MM.1S (cell line): ENCODE measurements around the gene CACNG7.

Source experiments
- DNase-seq: peaks from one replicate; pipeline ENCODE4 v3.0.0-alpha.2; 2015
- H2AFZ ChIP-seq: fragments of 300-600 bp; sonication (generic); 2 replicates; pipeline ENCODE4 v1.6.0; 2016; ENCODE audit warnings: antibody characterized with exemption, low read length
- H3F3A ChIP-seq: fragments of 300-600 bp; sonication (generic); 2 replicates; pipeline ENCODE4 v1.6.1; 2016; ENCODE audit warnings: mild to moderate bottlenecking, antibody characterized with exemption, low read length, moderate library complexity, mixed read lengths; ENCODE audit not compliant: insufficient read depth
- H3K27ac ChIP-seq: fragments of 300-600 bp; sonication (generic); 2 replicates; pipeline ENCODE4 v1.5.1; 2016; ENCODE audit warnings: mild to moderate bottlenecking, low read length
- H3K27me3 ChIP-seq: fragments of 300-600 bp; sonication (generic); replicated peaks from 2 replicates; pipeline ENCODE4 v1.6.0; 2016; ENCODE audit warnings: low read length; ENCODE audit not compliant: insufficient read depth
- H3K36me3 ChIP-seq: fragments of 300-600 bp; sonication (generic); replicated peaks from 2 replicates; pipeline ENCODE4 v1.6.1; 2016; ENCODE audit warnings: mild to moderate bottlenecking, low read length, mixed read lengths; ENCODE audit not compliant: insufficient read depth
- H3K4me1 ChIP-seq: fragments of 300-600 bp; sonication (generic); 2 replicates; pipeline ENCODE4 v1.6.1; 2016; ENCODE audit warnings: low read length, mixed read lengths
- H3K4me2 ChIP-seq: fragments of 300-600 bp; sonication (generic); 2 replicates; pipeline ENCODE4 v1.6.0; 2016; ENCODE audit warnings: low read depth, low read length
- H3K4me3 ChIP-seq: fragments of 300-600 bp; sonication (generic); 2 replicates; pipeline ENCODE4 v1.5.1; 2016; ENCODE audit warnings: low read length, mixed read lengths
- H3K79me2 ChIP-seq: fragments of 300-600 bp; sonication (generic); 2 replicates; pipeline ENCODE4 v1.6.1; 2016; ENCODE audit warnings: mixed run types, low read length, mixed read lengths
- H3K9ac ChIP-seq: fragments of 300-600 bp; sonication (generic); 2 replicates; pipeline ENCODE4 v1.6.1; 2016; ENCODE audit warnings: low read length, mixed read lengths
- H3K9me2 ChIP-seq: fragments of 300-600 bp; sonication (generic); replicated peaks from 2 replicates; pipeline ENCODE4 v1.6.1; 2016; ENCODE audit warnings: mild to moderate bottlenecking, low read length, mixed read lengths; ENCODE audit not compliant: insufficient read depth
- H3K9me3 ChIP-seq: fragments of 300-600 bp; sonication (generic); replicated peaks from 2 replicates; pipeline ENCODE4 v1.6.1; 2016; ENCODE audit warnings: mild to moderate bottlenecking, low read length, mixed read lengths; ENCODE audit not compliant: insufficient read depth
- H4K20me1 ChIP-seq: fragments of 300-600 bp; sonication (generic); 2 replicates; pipeline ENCODE4 v1.6.1; 2016; ENCODE audit warnings: mild to moderate bottlenecking, low read length, moderate library complexity, mixed read lengths; ENCODE audit not compliant: insufficient read depth
- EZH2 ChIP-seq: fragments of 300-600 bp; sonication (generic); optimal IDR thresholded peaks from 2 replicates; pipeline ENCODE3; 2017; ENCODE audit warnings: low read depth, mild to moderate bottlenecking, antibody characterized with exemption, low read length, mixed read lengths
- EZH2phosphoT487 ChIP-seq: fragments of 300-600 bp; sonication (generic); IDR thresholded peaks from 2 replicates; pipeline ENCODE4 v1.6.1; 2018; ENCODE audit warnings: antibody characterized with exemption, low read length
- TF ChIP-seq, protein P1 (sequence below): fragments of 300-600 bp; sonication (generic); IDR thresholded peaks from 2 replicates; pipeline ENCODE4 v1.5.1; 2016; ENCODE audit warnings: antibody characterized with exemption, low read length, mixed read lengths

CACNG7 gene

DNA sequence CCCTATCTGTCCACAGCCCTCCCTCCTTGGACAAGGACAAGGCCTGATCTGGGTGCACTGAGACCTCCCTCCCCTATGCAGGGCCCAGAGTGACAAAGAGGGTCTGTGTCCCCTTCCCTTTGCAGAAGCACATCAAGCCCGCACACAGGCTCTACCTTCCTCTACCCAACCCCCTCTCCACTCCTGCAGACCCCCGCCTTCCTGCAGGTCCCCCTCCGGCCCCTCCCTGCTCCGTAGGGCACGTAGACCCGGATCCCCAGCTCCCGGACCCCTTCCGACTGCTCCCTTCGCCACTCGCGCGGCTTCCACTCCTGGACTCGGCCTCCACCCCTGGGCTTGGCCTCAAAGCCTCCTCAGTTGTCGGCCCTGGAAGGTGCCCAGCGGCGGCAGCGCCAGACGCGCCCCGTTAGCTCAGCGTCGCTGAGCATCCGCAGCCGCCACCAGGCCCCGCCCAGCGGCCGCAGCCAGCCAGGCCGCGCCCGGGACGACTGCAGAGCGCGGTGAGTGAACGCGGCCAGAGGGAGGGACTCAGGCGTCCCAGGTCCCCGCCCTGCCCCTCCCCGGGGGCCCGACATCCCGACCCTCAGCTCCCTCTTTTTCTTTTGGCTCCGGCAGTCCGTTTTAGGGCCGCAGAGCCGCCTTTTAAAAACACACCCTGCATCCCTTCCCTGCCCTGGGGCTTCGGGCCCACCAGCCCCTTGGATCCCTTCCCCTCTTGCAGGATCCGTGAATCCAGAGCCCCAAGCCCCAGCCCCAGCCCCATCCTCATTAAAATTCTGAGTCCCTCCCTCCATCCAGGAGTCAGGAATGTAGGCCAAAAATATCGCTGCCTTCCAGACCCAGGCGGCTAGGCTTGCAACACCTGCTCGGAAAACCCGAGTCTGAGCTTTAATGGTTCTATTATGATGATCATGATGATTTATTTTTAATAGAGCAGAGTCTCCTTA lies 42.9 kb upstream of the CACNG7 start:
- DNase-seq: no peak
- H3K9ac ChIP-seq: no peak overlapping the region
- H2AFZ ChIP-seq: no peak overlapping the region
- H3K79me2 ChIP-seq: no peaks in the 10 kb centered on the region
- H3K9me2 ChIP-seq: no peaks in the 10 kb centered on the region
- no peaks in the 10 kb centered on the region for H3F3A ChIP-seq
- H3K4me1 ChIP-seq: no peaks in the 10 kb centered on the region
- H3K27me3 ChIP-seq: 0 out of 2 replicates have a peak, but pooled peaks cover 5% of the 10 kb centered on the region
- no peak overlapping the region for H3K4me2 ChIP-seq
- no peaks in the 10 kb centered on the region for H4K20me1 ChIP-seq
- no peak overlapping the region for H3K27ac ChIP-seq
- TF ChIP-seq EZH2phosphoT487 (no peak), EZH2 (no peak)
- TF ChIP-seq, protein P1, sequence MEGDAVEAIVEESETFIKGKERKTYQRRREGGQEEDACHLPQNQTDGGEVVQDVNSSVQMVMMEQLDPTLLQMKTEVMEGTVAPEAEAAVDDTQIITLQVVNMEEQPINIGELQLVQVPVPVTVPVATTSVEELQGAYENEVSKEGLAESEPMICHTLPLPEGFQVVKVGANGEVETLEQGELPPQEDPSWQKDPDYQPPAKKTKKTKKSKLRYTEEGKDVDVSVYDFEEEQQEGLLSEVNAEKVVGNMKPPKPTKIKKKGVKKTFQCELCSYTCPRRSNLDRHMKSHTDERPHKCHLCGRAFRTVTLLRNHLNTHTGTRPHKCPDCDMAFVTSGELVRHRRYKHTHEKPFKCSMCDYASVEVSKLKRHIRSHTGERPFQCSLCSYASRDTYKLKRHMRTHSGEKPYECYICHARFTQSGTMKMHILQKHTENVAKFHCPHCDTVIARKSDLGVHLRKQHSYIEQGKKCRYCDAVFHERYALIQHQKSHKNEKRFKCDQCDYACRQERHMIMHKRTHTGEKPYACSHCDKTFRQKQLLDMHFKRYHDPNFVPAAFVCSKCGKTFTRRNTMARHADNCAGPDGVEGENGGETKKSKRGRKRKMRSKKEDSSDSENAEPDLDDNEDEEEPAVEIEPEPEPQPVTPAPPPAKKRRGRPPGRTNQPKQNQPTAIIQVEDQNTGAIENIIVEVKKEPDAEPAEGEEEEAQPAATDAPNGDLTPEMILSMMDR: no peak
- no peak overlapping the region for H3K4me3 ChIP-seq
- H3K9me3 ChIP-seq: no peaks in the 10 kb centered on the region
- H3K36me3 ChIP-seq: no peaks in the 10 kb centered on the region

DNA sequence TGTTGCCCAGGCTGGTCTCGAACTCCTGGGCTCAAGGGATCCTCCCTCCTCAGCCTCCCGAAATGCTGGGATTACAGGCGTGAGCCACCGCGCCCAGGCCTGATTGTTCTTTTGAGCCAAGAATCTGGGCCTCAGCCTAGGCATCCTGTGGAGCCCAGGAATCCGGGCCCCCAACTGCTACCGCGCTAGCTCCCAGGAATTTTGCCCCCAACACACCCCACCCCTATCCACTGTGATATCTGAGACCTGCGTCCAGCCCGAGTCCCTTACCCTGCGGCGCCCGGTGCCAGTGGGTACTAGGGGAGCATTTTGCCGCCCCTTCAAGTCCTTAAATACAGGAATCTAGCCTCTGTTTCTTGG lies 42.2 kb upstream of the CACNG7 start:
- Histone ChIP-seq H3K79me2 (no peaks in the 10 kb centered on the region), H2AFZ (no peak overlapping the region), H3K4me1 (no peaks in the 10 kb centered on the region), H4K20me1 (no peaks in the 10 kb centered on the region), H3K36me3 (no peaks in the 10 kb centered on the region), H3K9me3 (no peaks in the 10 kb centered on the region), H3F3A (no peaks in the 10 kb centered on the region), H3K27me3 (0 out of 2 replicates have a peak, but pooled peaks cover 5% of the 10 kb centered on the region), H3K4me2 (no peak overlapping the region), H3K9ac (no peak overlapping the region), H3K4me3 (no peak overlapping the region), H3K9me2 (no peaks in the 10 kb centered on the region), H3K27ac (no peak overlapping the region)
- DNase-seq: no peak
- TF ChIP-seq, protein P1: no peak
- no peak for TF ChIP-seq EZH2
- no peak for TF ChIP-seq EZH2phosphoT487

DNA sequence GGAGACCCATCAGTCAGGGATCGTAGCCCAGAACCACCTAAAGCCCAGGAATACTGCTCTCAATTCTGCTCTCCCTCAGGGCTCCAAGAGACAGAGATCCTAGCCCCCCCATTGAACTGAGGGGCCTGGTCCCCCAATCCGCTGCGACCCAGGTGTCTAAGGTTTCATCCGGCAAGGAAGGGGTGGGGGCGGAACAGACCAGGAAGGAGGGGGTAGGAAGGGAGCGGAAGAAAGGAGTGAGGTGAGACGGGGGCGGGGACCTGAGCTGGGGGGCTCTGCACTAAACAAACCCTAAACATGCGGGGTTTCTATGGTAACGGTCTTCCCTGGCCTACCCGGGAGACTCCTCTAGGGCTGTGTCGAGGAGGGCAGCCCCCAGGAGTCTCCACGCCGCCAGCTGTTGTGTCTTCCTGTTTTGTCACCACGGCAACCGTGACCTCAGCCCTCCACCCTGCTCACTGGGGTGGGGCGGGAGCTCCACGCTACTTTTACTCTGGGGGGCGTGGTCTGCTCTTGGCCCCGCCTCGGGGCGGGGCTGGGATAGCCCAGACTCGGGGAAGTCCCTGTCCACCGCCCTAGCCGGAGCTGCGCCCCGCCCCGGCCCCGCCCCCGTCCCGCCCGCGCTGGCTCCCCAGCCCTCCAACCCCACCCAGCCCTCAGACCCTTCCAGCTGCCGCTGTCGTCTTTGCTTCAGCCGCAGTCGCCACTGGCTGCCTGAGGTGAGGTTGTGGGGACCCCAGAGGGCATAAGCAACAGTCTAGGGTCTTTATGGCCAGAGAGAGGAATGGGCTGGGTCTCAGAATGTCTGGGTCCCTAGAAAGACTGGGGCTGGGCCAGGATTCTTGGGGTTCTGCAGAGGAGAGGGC lies 41.6 kb upstream of the CACNG7 start, which contains the start of gene MYADM:
MYADM (plus strand) TSS at position 659 of the 866 bp plus-strand sequence. CDS start 5,647 bp downstream, outside the sequence.
- TF ChIP-seq, protein P1: no peak
- TF ChIP-seq EZH2phosphoT487 (no peak), EZH2 (no peak)
- Histone ChIP-seq H3F3A (no peaks in the 10 kb centered on the region), H3K79me2 (no peaks in the 10 kb centered on the region), H4K20me1 (no peaks in the 10 kb centered on the region), H3K9me2 (no peaks in the 10 kb centered on the region), H3K9ac (no peak within 1 kb of the TSS), H3K4me1 (no peaks in the 10 kb centered on the region), H3K27me3 (0 out of 2 replicates have a peak, but pooled peaks cover 5% of the 10 kb centered on the region), H3K9me3 (no peaks in the 10 kb centered on the region), H2AFZ (no peak within 1 kb of the TSS), H3K4me2 (no peak within 1 kb of the TSS), H3K36me3 (no peaks in the 10 kb centered on the region), H3K4me3 (no peak within 1 kb of the TSS), H3K27ac (no peak within 1 kb of the TSS)
- no peak for DNase-seq
